ENCODE results near the gene ZNF302.

DNA sequence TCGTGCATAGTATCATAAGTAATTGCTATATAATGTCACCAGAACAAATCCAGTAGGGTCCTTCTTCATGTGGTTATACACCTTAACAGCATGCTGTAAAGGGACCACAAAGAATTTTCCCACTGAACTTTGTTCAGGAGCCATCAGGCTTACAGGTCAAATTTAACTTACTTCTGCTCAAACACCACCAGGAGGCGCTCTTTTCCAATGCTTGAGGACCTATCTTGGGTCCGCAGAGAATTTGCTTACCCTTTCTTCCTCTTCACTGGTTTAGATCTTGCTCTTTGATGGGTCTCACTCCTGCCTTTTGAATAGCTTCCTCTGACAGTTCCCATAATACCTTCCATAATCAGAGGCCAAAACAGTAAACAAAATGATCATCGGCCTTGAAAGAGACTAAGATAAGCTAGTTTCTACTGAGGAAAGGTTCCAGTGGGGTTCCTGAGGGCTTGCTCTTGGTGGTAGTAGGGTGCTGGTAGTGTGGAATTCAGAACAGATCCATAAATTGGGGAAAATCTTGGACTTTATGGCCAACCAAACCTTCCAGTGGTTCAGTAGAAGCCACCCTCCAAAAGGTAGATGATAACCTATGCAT, 37.9 kb upstream of the ZNF302 start:
- TF ChIP-seq GABPA (IDR thresholded peaks at IDR 0.05; ENCODE audit: low read depth), result no peak
- TF ChIP-seq, protein P1, sequence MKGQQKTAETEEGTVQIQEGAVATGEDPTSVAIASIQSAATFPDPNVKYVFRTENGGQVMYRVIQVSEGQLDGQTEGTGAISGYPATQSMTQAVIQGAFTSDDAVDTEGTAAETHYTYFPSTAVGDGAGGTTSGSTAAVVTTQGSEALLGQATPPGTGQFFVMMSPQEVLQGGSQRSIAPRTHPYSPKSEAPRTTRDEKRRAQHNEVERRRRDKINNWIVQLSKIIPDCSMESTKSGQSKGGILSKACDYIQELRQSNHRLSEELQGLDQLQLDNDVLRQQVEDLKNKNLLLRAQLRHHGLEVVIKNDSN (IDR thresholded peaks at IDR 0.05; ENCODE audit: borderline replicate concordance, low read depth), result no peak
- TF ChIP-seq, protein P2, sequence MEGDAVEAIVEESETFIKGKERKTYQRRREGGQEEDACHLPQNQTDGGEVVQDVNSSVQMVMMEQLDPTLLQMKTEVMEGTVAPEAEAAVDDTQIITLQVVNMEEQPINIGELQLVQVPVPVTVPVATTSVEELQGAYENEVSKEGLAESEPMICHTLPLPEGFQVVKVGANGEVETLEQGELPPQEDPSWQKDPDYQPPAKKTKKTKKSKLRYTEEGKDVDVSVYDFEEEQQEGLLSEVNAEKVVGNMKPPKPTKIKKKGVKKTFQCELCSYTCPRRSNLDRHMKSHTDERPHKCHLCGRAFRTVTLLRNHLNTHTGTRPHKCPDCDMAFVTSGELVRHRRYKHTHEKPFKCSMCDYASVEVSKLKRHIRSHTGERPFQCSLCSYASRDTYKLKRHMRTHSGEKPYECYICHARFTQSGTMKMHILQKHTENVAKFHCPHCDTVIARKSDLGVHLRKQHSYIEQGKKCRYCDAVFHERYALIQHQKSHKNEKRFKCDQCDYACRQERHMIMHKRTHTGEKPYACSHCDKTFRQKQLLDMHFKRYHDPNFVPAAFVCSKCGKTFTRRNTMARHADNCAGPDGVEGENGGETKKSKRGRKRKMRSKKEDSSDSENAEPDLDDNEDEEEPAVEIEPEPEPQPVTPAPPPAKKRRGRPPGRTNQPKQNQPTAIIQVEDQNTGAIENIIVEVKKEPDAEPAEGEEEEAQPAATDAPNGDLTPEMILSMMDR (IDR thresholded peaks at IDR 0.05), result peak; percentile 80
